ENCODE data around the gene ZKSCAN5. TPM values are rescaled to one million over a fixed set of nuclear protein-coding genes. Genes with fewer than 3 reads are reported as not detected.

The ZKSCAN5 gene
- total RNA-seq, 1 experiment from 2014 or later: 13.3 TPM

DNA sequence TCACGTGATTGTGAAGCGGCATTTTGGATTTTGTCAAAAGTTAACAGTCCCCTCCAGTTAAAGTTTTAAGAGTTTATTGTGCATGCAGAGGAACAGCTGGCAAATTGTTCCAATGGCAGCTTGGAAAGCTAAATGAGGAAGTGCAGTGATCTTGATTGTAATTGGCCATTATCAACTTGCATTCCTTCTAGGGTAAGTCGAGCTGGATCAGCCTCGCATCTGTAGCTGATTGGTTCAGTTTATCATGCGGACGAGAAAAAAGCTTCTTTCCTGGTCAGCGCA is 31.2 kb upstream of the ZKSCAN5 start:
- ChIA-PET CTCF (no interaction called here), POLR2A (ENCODE audit: low non-redundant PET) (no interaction called here)
- Histone ChIP-seq H3K27ac (ENCODE audit: low read depth, low read length, poor library complexity, severe bottlenecking) (peak overlapping the region; percentile 82), H3K27me3 (replicated peaks; ENCODE audit: insufficient read depth, low read depth, low read length, poor library complexity) (no peaks in the 10 kb centered on the region), H3K9me3 (ENCODE audit: low read depth, low read length, poor library complexity, severe bottlenecking) (no peaks in the 10 kb centered on the region), H3K4me1 (ENCODE audit: insufficient read depth, low read length, poor library complexity, severe bottlenecking) (peaks cover 7% of the 10 kb centered on the region), H3K4me3 (ENCODE audit: low read depth, low read length, poor library complexity, severe bottlenecking) (peak overlapping the region; percentile 75), H3K36me3 (ENCODE audit: insufficient read depth, low read length, poor library complexity, severe bottlenecking) (peaks cover 7% of the 10 kb centered on the region)
- TF ChIP-seq, protein P1, sequence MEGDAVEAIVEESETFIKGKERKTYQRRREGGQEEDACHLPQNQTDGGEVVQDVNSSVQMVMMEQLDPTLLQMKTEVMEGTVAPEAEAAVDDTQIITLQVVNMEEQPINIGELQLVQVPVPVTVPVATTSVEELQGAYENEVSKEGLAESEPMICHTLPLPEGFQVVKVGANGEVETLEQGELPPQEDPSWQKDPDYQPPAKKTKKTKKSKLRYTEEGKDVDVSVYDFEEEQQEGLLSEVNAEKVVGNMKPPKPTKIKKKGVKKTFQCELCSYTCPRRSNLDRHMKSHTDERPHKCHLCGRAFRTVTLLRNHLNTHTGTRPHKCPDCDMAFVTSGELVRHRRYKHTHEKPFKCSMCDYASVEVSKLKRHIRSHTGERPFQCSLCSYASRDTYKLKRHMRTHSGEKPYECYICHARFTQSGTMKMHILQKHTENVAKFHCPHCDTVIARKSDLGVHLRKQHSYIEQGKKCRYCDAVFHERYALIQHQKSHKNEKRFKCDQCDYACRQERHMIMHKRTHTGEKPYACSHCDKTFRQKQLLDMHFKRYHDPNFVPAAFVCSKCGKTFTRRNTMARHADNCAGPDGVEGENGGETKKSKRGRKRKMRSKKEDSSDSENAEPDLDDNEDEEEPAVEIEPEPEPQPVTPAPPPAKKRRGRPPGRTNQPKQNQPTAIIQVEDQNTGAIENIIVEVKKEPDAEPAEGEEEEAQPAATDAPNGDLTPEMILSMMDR (conservative IDR thresholded peaks at IDR 0.05; ENCODE audit: low read depth, low read length): no peak
- no peak for TF ChIP-seq EZH2 (IDR thresholded peaks at IDR 0.05; ENCODE audit: borderline replicate concordance, low read depth, low read length, poor library complexity, severe bottlenecking)
- BruUV-seq (replicated peaks): no TSS peak
- intact Hi-C loops (cut with micrococcal nuclease; ENCODE audit: unreplicated experiment): no loop called here
- DNase-seq (ENCODE audit: low spot score): peak; percentile 63

DNA sequence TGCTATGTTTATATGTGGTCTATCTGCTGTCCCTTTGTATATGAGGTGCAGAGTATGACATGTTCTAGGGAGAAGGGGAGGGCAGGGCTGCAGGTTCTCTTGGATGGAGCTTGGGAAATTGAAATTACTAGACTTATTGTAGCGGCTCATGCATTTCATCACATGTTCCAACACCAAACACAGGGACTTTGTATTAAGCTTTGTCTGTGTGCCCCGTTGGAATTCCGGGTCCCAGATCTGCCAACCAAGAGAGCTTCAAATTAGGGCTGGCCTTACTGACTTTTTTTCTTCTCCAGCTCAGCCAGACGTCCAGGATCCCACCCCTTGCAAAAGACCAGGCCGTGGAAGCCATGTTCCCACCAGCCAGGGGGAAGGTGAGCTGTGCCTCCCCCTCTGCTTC is 28.4 kb upstream of the ZKSCAN5 start:
- Histone ChIP-seq H3K9me3 (ENCODE audit: low read depth, low read length, poor library complexity, severe bottlenecking) (no peaks in the 10 kb centered on the region), H3K4me1 (ENCODE audit: insufficient read depth, low read length, poor library complexity, severe bottlenecking) (peaks cover 7% of the 10 kb centered on the region), H3K4me3 (ENCODE audit: low read depth, low read length, poor library complexity, severe bottlenecking) (no peak overlapping the region), H3K27me3 (replicated peaks; ENCODE audit: insufficient read depth, low read depth, low read length, poor library complexity) (no peaks in the 10 kb centered on the region), H3K36me3 (ENCODE audit: insufficient read depth, low read length, poor library complexity, severe bottlenecking) (peaks cover 14% of the 10 kb centered on the region), H3K27ac (ENCODE audit: low read depth, low read length, poor library complexity, severe bottlenecking) (no peak overlapping the region)
- TF ChIP-seq EZH2 (IDR thresholded peaks at IDR 0.05; ENCODE audit: borderline replicate concordance, low read depth, low read length, poor library complexity, severe bottlenecking): no peak
- TF ChIP-seq, protein P1 (conservative IDR thresholded peaks at IDR 0.05; ENCODE audit: low read depth, low read length): no peak
- ChIA-PET CTCF (interaction anchor here (0.5 kb wide), 1 partner anchor 49 kb away, joined by 3 read pairs; no protein-coding TSS in a partner anchor), POLR2A (ENCODE audit: low non-redundant PET) (no interaction called here)
- no TSS peak for BruUV-seq (replicated peaks)
- intact Hi-C loops (cut with micrococcal nuclease; ENCODE audit: unreplicated experiment): no loop called here
- DNase-seq (ENCODE audit: low spot score): no peak

DNA sequence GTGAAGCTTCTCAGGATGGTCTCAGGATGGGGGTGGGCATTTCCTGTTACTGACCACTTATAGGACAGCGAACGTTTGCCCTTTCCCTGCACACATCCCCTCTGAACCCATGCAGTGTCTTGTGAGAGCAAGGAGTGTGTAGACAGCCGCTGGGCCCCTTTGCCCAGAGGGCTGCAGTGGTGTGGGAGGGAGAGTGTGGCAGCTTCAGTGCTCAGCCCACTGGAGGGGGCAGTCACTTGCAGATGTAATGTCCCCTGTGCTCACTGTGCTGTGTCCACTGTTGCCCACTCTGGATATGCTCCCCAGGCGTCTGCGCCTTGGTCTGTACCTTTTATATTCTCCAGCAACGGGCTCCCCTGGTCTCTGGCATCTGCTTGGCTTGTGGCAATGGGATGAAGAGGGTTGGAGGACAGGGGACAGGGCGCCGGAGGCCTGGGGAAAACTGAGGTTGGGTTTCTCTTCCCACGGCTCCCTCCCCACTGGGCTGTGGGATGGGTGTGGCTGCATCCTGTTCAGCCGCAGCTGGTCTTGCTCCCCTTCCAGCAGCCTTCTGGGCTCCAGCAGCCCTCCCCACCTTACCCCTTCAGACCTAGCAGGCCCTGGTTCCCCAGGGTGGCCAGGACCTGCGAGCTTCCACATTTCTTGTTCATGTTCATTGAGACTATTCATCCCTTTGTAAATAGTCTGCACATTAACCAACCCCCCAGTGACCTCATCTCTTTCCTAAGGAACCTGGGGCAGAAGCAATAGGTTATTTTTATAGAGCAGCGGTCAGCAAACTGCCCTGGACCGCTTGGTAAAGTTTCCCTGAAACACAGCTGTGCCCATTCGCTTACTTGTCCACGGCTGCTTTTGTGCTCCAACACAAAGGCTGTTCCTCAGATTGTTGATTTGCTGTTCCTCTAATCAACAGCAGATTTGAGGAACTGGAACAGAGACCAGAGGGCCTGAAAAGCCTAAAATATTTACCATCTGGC is 25.7 kb upstream of the ZKSCAN5 start:
- BruUV-seq (replicated peaks): no TSS peak
- Histone ChIP-seq H3K27ac (ENCODE audit: low read depth, low read length, poor library complexity, severe bottlenecking) (no peak overlapping the region), H3K4me1 (ENCODE audit: insufficient read depth, low read length, poor library complexity, severe bottlenecking) (peaks cover 4% of the 10 kb centered on the region), H3K27me3 (replicated peaks; ENCODE audit: insufficient read depth, low read depth, low read length, poor library complexity) (no peaks in the 10 kb centered on the region), H3K36me3 (ENCODE audit: insufficient read depth, low read length, poor library complexity, severe bottlenecking) (peaks cover 21% of the 10 kb centered on the region), H3K9me3 (ENCODE audit: low read depth, low read length, poor library complexity, severe bottlenecking) (no peaks in the 10 kb centered on the region), H3K4me3 (ENCODE audit: low read depth, low read length, poor library complexity, severe bottlenecking) (no peak overlapping the region)
- intact Hi-C loops (cut with micrococcal nuclease; ENCODE audit: unreplicated experiment): no loop called here
- ChIA-PET CTCF (no interaction called here), POLR2A (ENCODE audit: low non-redundant PET) (no interaction called here)
- no peak for DNase-seq (ENCODE audit: low spot score)
- TF ChIP-seq, protein P1 (conservative IDR thresholded peaks at IDR 0.05; ENCODE audit: low read depth, low read length): no peak
- TF ChIP-seq EZH2 (IDR thresholded peaks at IDR 0.05; ENCODE audit: borderline replicate concordance, low read depth, low read length, poor library complexity, severe bottlenecking): no peak

All from A673 (cell line).